ENCODE data around the gene EIPR1. TPM values are rescaled to one million over a fixed set of nuclear protein-coding genes. Genes with fewer than 3 reads are reported as not detected.
A peak's percentile ranks its signal among the peaks of the same experiment; 100 is the strongest.

EIPR1 gene
- polyA plus RNA-seq, 1 donor (not counting 4 experiments of a cell fraction or from before 2014, with no cell fraction given), result 44.3 TPM

DNA sequence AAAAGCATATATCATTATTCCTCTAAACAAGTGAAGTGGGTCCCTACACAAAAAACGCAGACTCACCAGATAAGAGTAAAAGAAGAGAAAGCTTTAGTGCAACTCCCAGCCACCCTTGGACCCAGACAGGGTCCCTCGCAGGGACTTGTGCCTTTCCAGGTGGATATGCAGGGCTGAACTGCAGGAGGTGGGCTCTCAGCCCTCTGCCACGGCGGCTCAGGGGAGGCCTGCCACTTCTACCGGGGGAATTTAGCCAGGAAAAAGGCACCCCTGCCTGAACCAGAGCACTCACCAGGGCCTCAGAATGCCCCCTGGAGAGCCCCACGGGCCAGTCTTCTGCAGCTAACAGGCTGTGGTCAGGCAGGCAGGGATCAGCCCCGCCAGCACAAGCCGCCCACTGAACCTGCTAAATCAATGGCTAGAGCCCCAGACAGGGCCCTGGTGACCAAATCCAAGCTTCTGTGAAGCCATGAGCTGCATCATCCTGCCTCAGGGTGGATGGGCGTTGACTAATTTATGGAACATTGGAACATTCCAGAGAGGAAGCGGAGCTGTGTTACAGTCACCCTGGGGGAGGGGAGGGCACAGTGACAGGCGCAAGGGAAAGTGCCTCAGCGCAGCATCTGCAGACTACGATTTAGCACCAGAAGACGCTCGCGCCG, 209.3 kb downstream of the EIPR1 start:
- no peaks in the 10 kb centered on the region for H4K20me1 ChIP-seq (ENCODE audit: control insufficient read depth, extremely low read depth, insufficient read depth, low read length)
- H3K27me3 ChIP-seq (ENCODE audit: control insufficient read depth, extremely low read depth, insufficient read depth, low read length), result no peaks in the 10 kb centered on the region
- no peaks in the 10 kb centered on the region for H3K9me3 ChIP-seq (ENCODE audit: control insufficient read depth, low read depth, low read length)
- dilution Hi-C loops (cut with MboI; ENCODE audit: extremely low pct_ligation_motif_present, low sequenced_read_pairs), result no loop called here
- peak overlapping the region in 1 of 3 experiments; percentile 7 for H3K4me3 ChIP-seq (ENCODE audit: control insufficient read depth in 2 of 3, extremely low read depth in 1 of 3, insufficient read depth in 2 of 3, low read depth in 1 of 3, low read length in 3 of 3)
- FAIRE-seq (peak; percentile 95), DNase-seq (ENCODE audit: low read depth, low spot score) (peak; percentile 81)
- H3K36me3 ChIP-seq (ENCODE audit: control insufficient read depth in 2 of 2, extremely low read depth in 1 of 2, insufficient read depth in 2 of 2, low read length in 2 of 2), result no peaks in the 10 kb centered on the region
- no peak for TF ChIP-seq EZH2 (IDR thresholded peaks at IDR 0.05; ENCODE audit: low read length)
- no peak for TF ChIP-seq CTCF (optimal IDR thresholded peaks at IDR 0.05 in 1 of 3, IDR thresholded peaks at IDR 0.05 in 1 of 3, conservative IDR thresholded peaks at IDR 0.05 in 1 of 3; ENCODE audit: extremely low read depth in 1 of 3, insufficient read depth in 2 of 3, low read length in 3 of 3)
- H3K27ac ChIP-seq (ENCODE audit: control insufficient read depth, insufficient read depth, low read length), result peak overlapping the region; percentile 30
- peaks cover 35% of the 10 kb centered on the region for H3K4me1 ChIP-seq (ENCODE audit: control insufficient read depth, extremely low read depth, insufficient read depth, low read length)
- no peaks in the 10 kb centered on the region for H3K79me2 ChIP-seq (ENCODE audit: control insufficient read depth, insufficient read depth, low read length)
- no peak overlapping the region for H2AFZ ChIP-seq (ENCODE audit: control insufficient read depth, low read length)
- peaks cover 2% of the 10 kb centered on the region for H3K9me1 ChIP-seq (ENCODE audit: control insufficient read depth, extremely low read depth, insufficient read depth, low read length)
- H3K4me2 ChIP-seq (ENCODE audit: control insufficient read depth, extremely low read depth, insufficient read depth, low read depth, low read length), result peak overlapping the region; percentile 50
- peak overlapping the region; percentile 16 for H3K9ac ChIP-seq (ENCODE audit: control insufficient read depth, extremely low read depth, insufficient read depth, low read length)

DNA sequence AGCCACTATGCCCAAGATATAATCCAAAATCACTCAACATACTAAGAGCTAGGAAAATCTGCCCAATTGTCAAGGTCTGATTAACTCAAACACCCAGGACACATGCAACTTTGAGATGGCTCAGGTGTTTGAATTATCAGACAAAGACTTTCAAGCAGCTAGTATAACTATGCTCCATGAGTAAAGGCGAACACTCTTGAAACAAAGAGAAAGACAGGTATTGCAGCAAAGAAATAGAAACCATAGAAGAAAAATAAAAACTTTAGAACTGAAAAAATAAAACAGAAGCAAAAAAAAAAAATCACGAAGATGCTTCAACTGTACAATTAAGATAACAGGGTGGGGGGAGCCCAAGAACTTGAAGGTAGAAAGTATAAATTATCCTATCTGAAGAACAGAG, 214.2 kb downstream of the EIPR1 start:
- Histone ChIP-seq H3K4me1 (ENCODE audit: control insufficient read depth, extremely low read depth, insufficient read depth, low read length) (peaks cover 6% of the 10 kb centered on the region), H3K4me3 (ENCODE audit: control insufficient read depth in 2 of 3, extremely low read depth in 1 of 3, insufficient read depth in 2 of 3, low read depth in 1 of 3, low read length in 3 of 3) (no peak overlapping the region), H4K20me1 (ENCODE audit: control insufficient read depth, extremely low read depth, insufficient read depth, low read length) (no peaks in the 10 kb centered on the region), H3K9ac (ENCODE audit: control insufficient read depth, extremely low read depth, insufficient read depth, low read length) (no peak overlapping the region), H3K4me2 (ENCODE audit: control insufficient read depth, extremely low read depth, insufficient read depth, low read depth, low read length) (no peak overlapping the region), H3K36me3 (ENCODE audit: control insufficient read depth in 2 of 2, extremely low read depth in 1 of 2, insufficient read depth in 2 of 2, low read length in 2 of 2) (no peaks in the 10 kb centered on the region), H3K27me3 (ENCODE audit: control insufficient read depth, extremely low read depth, insufficient read depth, low read length) (no peaks in the 10 kb centered on the region), H2AFZ (ENCODE audit: control insufficient read depth, low read length) (no peak overlapping the region), H3K27ac (ENCODE audit: control insufficient read depth, insufficient read depth, low read length) (no peak overlapping the region), H3K9me1 (ENCODE audit: control insufficient read depth, extremely low read depth, insufficient read depth, low read length) (no peaks in the 10 kb centered on the region), H3K9me3 (ENCODE audit: control insufficient read depth, low read depth, low read length) (no peaks in the 10 kb centered on the region), H3K79me2 (ENCODE audit: control insufficient read depth, insufficient read depth, low read length) (no peaks in the 10 kb centered on the region)
- DNase-seq (ENCODE audit: low read depth, low spot score), result no peak
- dilution Hi-C loops (cut with MboI; ENCODE audit: extremely low pct_ligation_motif_present, low sequenced_read_pairs), result no loop called here
- TF ChIP-seq EZH2 (IDR thresholded peaks at IDR 0.05; ENCODE audit: low read length), result no peak
- no peak for TF ChIP-seq CTCF (optimal IDR thresholded peaks at IDR 0.05 in 1 of 3, IDR thresholded peaks at IDR 0.05 in 1 of 3, conservative IDR thresholded peaks at IDR 0.05 in 1 of 3; ENCODE audit: extremely low read depth in 1 of 3, insufficient read depth in 2 of 3, low read length in 3 of 3)
- no peak for FAIRE-seq
